Measurements from ENCODE around the gene CACNA2D4.

Gene CACNA2D4

DNA sequence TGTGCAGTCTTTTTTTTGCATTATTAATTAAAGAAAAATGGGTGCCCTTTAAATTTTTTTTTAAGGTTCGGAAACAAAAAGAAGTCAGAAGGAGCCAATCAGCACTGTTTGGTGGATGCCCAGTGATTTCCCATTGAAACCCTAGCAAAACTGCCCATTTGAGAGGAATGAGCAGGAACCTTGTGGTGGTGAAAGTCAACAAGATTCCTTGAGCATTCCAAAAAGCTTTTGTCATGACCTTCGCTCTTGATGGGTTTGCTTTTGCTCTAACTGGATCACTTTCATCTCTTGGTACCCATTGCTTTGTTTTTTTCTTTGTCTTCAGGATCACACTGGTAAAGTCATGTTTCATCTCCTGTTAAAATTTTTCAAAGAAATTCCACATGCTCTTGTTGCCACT is 173.5 kb downstream of the CACNA2D4 start:
- H3K9me3 ChIP-seq (ENCODE audit: control insufficient read depth in 1 of 2, low read length in 2 of 2) = peaks cover 6 to 9% of the 10 kb centered on the region in 2 donors
- H3K9ac ChIP-seq (ENCODE audit: low read depth in 1 of 2, low read length in 2 of 2) = no peak overlapping the region
- H3K27me3 ChIP-seq (ENCODE audit: control insufficient read depth in 1 of 2, insufficient read depth in 2 of 2, low read length in 2 of 2) = no peaks in the 10 kb centered on the region
- no peaks in the 10 kb centered on the region for H3K36me3 ChIP-seq (ENCODE audit: control insufficient read depth in 1 of 2, insufficient read depth in 2 of 2, low read length in 2 of 2)
- no peak overlapping the region for H3K4me3 ChIP-seq (ENCODE audit: low read depth in 1 of 2, low read length in 2 of 2)
- H3K27ac ChIP-seq (ENCODE audit: low read depth, low read length) = no peak overlapping the region
- H3K4me1 ChIP-seq (ENCODE audit: control insufficient read depth in 1 of 2, insufficient read depth in 2 of 2, low read length in 2 of 2) = peaks cover 0 to 18% of the 10 kb centered on the region in 2 donors

All from duodenal mucosa (tissue), 2 donors.